ENCODE results near the gene PVR.
A peak's percentile ranks its signal among the peaks of the same experiment; 100 is the strongest.
"Not testable (repeated sequence)": the region's sequence is repeated elsewhere in the genome, so short reads cannot be mapped to it uniquely, and the experiment has no call there.

PVR gene, protein sequence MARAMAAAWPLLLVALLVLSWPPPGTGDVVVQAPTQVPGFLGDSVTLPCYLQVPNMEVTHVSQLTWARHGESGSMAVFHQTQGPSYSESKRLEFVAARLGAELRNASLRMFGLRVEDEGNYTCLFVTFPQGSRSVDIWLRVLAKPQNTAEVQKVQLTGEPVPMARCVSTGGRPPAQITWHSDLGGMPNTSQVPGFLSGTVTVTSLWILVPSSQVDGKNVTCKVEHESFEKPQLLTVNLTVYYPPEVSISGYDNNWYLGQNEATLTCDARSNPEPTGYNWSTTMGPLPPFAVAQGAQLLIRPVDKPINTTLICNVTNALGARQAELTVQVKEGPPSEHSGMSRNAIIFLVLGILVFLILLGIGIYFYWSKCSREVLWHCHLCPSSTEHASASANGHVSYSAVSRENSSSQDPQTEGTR

DNA sequence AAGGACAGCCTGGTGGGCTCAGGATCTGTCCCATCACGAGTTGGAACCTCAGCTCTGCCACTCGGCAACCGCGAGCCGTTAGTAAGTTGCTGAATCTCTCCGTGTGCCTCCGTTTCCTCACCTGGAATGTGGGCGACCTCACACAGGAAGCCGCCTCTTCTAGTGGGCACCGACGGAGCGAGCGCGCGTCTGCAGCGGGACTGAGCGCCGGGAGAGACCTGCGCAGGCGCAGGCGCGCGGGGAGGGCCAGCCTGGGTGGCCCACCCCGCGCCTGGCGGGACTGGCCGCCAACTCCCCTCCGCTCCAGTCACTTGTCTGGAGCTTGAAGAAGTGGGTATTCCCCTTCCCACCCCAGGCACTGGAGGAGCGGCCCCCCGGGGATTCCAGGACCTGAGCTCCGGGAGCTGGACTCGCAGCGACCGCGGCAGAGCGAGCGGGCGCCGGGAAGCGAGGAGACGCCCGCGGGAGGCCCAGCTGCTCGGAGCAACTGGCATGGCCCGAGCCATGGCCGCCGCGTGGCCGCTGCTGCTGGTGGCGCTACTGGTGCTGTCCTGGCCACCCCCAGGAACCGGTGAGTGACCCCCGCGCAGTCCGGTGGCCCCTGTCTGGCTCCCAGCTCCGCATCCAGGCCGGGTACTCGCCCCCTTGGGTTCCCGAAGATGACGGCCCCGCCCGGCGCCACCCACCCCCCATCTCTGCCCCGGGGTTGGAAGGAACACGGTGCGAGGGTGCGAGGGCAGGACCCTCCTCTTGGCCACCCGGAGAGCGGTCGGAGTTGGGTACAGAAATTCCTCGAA lies at the start of gene PVR:
Gene PVR, plus strand, starts transcription at position 306 of the 797 bp plus-strand sequence. Its CDS starts 187 bp downstream, at position 493.
- peak; percentile 33 to 35 for ATAC-seq

GRCh38 chr19:44596428-44597130 lies 47.1 kb upstream of the PVR start:
- no peak for ATAC-seq

DNA sequence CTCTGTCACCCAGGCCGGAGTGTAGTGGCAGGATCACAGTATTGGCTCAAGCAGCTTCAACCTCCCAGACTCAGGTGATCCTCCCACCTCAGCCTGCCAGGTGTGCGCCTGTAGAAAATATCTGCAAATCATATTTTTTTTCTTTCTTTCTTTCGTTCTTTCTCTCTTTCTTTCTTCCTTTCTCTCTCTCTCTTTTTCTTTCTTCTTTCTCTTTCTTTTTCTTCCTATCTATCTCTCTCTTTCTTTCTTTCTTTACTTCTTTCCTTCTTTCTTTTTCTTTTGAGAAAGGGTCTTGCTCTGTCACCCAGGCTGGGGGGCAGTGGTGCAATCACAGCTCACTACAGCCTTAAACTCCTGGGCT lies 46.6 kb upstream of the PVR start:
- ATAC-seq = no peak

GRCh38 chr19:44598355-44598754 lies 45.4 kb upstream of the PVR start:
- no peak for ATAC-seq

GRCh38 chr19:44598880-44599279 lies 44.8 kb upstream of the PVR start:
- ATAC-seq = no peak

DNA sequence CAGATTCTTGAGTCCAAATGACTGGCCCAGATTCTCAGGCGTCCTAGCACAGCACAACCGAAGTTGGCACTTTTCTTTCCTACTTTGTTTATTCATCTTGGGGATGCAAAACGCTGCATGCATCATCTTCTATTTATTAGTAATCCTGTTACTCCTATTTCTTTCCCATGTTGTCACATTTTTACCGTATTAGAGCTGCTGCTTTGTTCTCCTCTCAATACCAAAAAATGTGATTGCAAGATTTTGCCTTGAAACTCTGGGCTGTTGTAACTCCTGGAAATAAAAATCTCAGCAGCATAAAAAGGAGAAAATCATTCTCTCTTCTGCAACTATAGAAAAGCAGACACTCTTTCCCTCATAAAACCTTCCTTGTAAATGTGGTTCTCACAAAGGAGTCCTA lies 43.2 kb upstream of the PVR start:
- no peak for ATAC-seq

DNA sequence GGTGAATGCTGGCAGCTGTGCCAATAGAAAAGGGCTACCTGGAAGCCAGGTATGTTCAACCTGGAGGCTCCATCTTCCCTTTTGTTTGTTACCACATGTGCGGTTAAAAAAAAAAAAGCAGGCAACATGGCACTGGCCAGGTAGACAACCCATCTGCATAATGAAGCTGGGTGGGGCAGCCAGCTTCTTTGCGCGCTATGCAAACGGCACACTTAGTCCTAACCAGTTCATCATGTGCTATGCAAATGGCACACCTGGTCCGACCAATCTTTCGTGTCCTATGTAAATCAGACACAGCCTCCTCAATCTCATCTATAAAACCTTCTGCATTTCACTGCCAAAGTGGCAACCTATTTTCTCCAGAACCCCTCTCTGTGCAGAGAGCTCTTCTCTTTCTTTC lies 41.6 kb upstream of the PVR start:
- ATAC-seq = no peak

DNA sequence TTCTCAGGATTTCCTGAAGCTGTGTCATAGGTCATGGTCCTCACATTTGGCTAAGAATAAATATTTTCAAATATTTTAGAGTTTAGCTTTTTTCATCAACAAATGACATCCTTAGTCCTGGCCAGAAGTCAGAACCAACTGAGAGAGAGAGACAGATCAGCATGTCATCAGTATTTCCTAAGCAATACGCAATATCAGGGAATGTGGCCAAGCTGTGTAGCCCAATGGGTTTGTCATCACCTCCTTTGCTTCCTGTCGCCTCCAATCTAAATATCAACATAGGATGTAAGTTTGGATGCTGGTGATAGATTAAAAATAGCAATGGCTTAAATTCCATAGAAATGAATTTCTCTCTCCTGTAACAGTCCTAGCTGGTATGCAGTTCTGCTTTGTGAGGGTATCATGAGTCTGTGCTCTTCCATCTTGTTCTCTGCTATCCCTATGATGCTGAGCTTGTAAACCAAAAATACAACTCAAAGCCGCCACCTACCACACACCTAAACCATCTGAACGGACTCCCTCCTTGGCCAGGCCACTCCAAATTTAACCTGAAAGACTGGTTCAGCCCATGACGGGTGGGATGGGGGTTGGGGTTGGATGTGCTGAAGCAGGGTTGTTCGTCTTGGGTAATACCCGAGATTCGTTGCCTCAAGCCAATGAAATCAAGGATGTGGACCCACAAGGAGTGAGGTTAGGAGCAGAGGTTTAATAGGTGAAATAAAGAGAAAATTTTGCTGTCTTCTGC lies 40.3 kb upstream of the PVR start:
- ATAC-seq = no peak

GRCh38 chr19:44604241-44604640 lies 39.5 kb upstream of the PVR start:
- no peak for ATAC-seq

GRCh38 chr19:44605547-44605946 lies 38.2 kb upstream of the PVR start:
- ATAC-seq = no peak

DNA sequence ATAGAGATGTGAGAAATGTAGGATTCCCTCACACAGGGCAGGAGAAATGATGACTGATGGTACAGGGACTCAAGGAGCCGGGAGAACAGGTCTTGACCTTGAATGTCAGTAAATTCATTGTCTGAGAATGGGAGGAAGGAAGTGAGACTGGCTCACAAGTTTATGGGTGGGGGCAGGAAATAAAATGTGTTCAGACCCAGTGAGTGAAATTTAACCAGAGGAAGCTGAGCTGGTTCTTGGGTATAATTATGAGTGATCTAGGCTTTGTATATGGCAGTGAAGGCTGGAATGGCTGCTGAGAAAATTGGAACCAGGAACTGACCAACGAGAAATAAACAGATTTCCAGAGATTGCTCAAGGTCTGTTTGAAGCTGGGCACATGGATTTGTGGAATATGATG lies 36.7 kb upstream of the PVR start:
- no peak for ATAC-seq

GRCh38 chr19:44607917-44608316 lies 35.8 kb upstream of the PVR start:
- ATAC-seq = no peak

DNA sequence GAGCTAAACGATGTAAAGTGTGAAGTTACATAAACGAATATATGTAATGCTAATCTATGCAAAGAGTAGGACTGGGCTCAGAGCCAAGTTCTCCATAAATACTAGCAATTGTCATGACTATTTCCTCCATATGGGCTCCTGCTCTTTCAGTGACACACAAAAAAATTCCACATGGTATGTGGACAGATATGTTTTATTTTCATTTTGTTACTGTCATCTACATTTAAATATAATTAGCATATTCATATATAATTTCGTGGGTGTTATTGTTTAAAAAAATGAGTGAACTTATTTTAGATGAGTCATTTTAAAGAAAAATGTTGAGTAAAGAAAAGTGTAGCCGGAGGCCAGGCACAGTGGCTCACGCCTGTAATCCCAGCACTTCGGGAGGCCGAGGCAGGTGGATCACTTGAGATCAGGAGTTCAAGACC lies 35.3 kb upstream of the PVR start:
- no peak for ATAC-seq

GRCh38 chr19:44609219-44609618 lies 34.5 kb upstream of the PVR start:
- ATAC-seq = no peak

DNA sequence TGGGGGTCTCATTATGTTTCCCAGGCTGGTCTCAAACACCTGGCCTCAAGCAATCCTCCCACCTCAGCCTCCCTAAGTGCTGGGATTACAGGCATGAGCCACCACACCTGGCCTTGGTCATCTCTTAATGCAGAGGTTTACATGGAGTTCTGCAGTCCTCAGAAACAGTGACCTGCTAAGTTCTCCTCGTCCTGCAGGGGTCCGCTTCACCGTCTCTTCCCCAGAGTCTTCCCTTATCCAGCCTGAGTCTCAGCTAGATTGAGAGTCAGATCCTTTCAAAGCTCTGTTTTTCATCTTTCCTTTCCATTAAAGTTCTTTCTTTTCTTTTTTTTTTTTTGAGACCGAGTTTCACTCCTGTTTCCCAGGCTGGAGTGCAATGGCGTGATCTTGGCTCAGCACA lies 33.2 kb upstream of the PVR start:
- not testable (repeated sequence) for ATAC-seq

DNA sequence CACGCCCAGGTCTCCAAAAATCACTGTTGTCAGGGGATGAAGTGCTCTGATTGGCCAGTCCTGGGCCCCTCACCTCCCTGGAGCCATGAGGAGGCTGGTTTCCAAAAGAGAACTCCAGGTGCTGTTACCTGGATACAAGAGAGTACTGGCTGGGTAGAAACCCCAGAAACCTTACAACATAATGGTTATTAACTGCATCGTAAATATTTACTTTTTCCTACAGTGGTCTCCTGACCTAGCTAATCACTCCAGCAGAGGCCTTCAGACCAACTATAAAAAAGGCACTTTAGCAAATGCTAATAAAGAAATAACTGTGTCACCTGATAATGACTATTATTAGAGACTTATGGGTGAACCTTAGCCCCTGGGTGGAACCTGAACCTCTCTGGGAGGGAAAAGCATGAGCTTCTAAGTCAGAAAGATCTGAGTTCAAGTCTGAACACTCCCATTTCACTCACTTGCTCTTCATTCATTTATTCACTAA lies 31.9 kb upstream of the PVR start:
- ATAC-seq = no peak

- no peak for ATAC-seq
These were observed 30.2 kb upstream of the PVR start, which contains the start of gene IGSF23 for GRCh38 chr19:44613295-44614178. Gene IGSF23 (plus strand): TSS chr19:44613563. CDS start chr19:44613646, 83 bp downstream.

GRCh38 chr19:44614313-44614712 lies 29.4 kb upstream of the PVR start:
- ATAC-seq = no peak

GRCh38 chr19:44615863-44616247 lies 27.9 kb upstream of the PVR start:
- no peak for ATAC-seq

- ATAC-seq = no peak
These were observed 26.4 kb upstream of the PVR start for GRCh38 chr19:44617110-44617880.

Data from activated CD4-positive, CD25-positive, alpha-beta regulatory T cell treated with anti-CD3 and anti-CD28 coated beads, Interleukin-2, amount 50 U/mL, for 24 hours (primary cell).